T-helper 1 cell treated with Interleukin-12 subunit alpha and Interleukin-12 subunit beta and Interleukin-4 antibody, amounts not matched to agents 30 μg/mL and 1 μg/mL, for 36 hours (primary cell): ENCODE data around the gene SPINK7.
"Not testable (repeated sequence)": the region's sequence is repeated elsewhere in the genome, so short reads cannot be mapped to it uniquely, and the experiment has no call there.

Experiments
- H3K27ac Mint-ChIP-seq: one replicate; pipeline ENCODE4 v1.8.0; 2021; ENCODE audit warnings: mild to moderate bottlenecking, mixed read lengths
- H3K27me3 Mint-ChIP-seq: one replicate; pipeline ENCODE4 v1.8.0; 2021; ENCODE audit warnings: low read depth, mixed read lengths
- H3K36me3 Mint-ChIP-seq: one replicate; pipeline ENCODE4 v1.8.0; 2021; ENCODE audit warnings: low read depth, mixed read lengths
- H3K4me1 Mint-ChIP-seq: one replicate; pipeline ENCODE4 v1.8.0; 2021; ENCODE audit warnings: low read depth, mixed read lengths
- H3K4me3 Mint-ChIP-seq: one replicate; pipeline ENCODE4 v1.8.0; 2021; ENCODE audit warnings: mild to moderate bottlenecking, moderate library complexity, mixed read lengths
- H3K9me3 Mint-ChIP-seq: one replicate; pipeline ENCODE4 v1.8.0; 2021; ENCODE audit warnings: mixed read lengths

Gene SPINK7

DNA sequence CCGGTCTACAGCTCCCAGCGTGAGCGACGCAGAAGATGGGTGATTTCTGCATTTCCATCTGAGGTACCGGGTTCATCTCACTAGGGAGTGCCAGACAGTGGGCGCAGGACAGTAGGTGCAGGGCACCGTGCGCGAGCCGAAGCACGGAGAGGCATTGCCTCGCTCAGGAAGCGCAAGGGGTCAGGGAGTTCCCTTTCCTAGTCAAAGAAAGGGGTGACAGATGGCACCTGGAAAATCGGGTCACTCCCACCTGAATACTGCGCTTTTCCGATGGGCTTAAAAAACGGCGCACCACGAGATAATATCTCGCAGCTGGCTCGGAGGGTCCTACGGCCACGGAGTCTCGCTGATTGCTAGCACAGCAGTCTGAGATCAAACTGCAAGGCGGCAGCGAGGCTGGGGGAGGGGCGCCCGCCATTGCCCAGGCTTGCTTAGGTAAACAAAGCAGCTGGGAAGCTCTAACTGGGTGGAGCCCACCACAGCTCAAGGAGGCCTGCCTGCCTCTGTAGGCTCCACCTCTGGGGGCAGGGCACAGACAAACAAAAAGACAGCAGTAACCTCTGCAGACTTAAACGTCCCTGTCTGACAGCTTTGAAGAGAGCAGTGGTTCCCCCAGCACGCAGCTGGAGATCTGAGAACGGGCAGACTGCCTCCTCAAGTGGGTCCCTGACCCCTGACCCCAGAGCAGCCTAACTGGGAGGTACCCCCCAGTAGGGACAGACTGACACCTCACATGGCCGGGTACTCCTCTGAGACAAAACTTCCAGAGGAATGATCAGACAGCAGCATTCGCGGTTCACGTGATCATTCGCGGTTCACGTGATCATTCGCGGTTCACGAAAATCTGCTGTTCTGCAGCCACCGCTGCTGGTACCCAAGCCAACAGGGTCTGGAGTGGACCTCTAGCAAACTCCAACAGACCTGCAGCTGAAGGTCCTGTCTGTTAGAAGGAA lies 8.1 kb downstream of the SPINK7 start:
- H3K36me3 Mint-ChIP-seq, H3K27me3 Mint-ChIP-seq, H3K27ac Mint-ChIP-seq, H3K4me1 Mint-ChIP-seq, H3K9me3 Mint-ChIP-seq: not testable (repeated sequence)
- peak overlapping the region; percentile 51 for H3K4me3 Mint-ChIP-seq

GRCh38 chr5:148333262-148333849 lies 21.1 kb downstream of the SPINK7 start:
- no peak overlapping the region for H3K4me3 Mint-ChIP-seq
- H3K9me3 Mint-ChIP-seq: peaks cover 9% of the 10 kb centered on the region
- no peaks in the 10 kb centered on the region for H3K27me3 Mint-ChIP-seq
- no peak overlapping the region for H3K27ac Mint-ChIP-seq
- H3K36me3 Mint-ChIP-seq: no peaks in the 10 kb centered on the region
- H3K4me1 Mint-ChIP-seq: no peaks in the 10 kb centered on the region

GRCh38 chr5:148335259-148335658 lies 23.0 kb downstream of the SPINK7 start, which contains the start of gene SPINK9:
TSS of gene SPINK9 (plus strand) at chr5:148335559. CDS start at chr5:148335614, 55 bp downstream.
- H3K9me3 Mint-ChIP-seq: peaks cover 9% of the 10 kb centered on the region
- no peak within 1 kb of the TSS for H3K4me3 Mint-ChIP-seq
- no peak within 1 kb of the TSS for H3K27ac Mint-ChIP-seq
- no peaks in the 10 kb centered on the region for H3K27me3 Mint-ChIP-seq
- H3K4me1 Mint-ChIP-seq: no peaks in the 10 kb centered on the region
- H3K36me3 Mint-ChIP-seq: no peaks in the 10 kb centered on the region

- no peaks in the 10 kb centered on the region for H3K4me1 Mint-ChIP-seq
- peaks cover 3% of the 10 kb centered on the region for H3K9me3 Mint-ChIP-seq
- no peak overlapping the region for H3K4me3 Mint-ChIP-seq
- H3K27ac Mint-ChIP-seq: no peak overlapping the region
- no peaks in the 10 kb centered on the region for H3K36me3 Mint-ChIP-seq
- H3K27me3 Mint-ChIP-seq: no peaks in the 10 kb centered on the region
These were observed 24.6 kb downstream of the SPINK7 start for GRCh38 chr5:148336704-148337435.

GRCh38 chr5:148342371-148343045 lies 30.3 kb downstream of the SPINK7 start:
- Mint-ChIP-seq H3K4me1 (no peaks in the 10 kb centered on the region), H3K9me3 (no peaks in the 10 kb centered on the region)

DNA sequence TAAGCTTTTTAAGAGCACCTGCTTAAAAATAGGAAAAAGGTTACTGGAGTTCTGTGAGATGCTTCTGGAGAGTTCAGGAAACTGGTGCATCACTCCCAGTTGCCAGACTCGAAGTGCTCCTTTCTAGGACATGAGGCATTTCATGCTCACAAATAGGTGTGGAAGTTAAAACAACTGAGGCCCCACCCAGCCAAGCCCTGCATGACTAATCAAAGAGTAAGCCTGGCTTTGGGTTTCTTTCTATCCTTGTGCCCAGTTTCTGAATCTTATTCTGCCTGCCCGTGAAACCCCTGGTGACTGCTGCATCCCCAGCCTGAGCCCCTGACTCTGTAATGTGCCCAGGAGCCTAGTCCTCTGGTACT lies 30.8 kb downstream of the SPINK7 start:
- no peaks in the 10 kb centered on the region for H3K9me3 Mint-ChIP-seq
- H3K36me3 Mint-ChIP-seq: no peaks in the 10 kb centered on the region
- no peaks in the 10 kb centered on the region for H3K27me3 Mint-ChIP-seq
- H3K27ac Mint-ChIP-seq: no peak overlapping the region
- H3K4me1 Mint-ChIP-seq: no peaks in the 10 kb centered on the region
- no peak overlapping the region for H3K4me3 Mint-ChIP-seq

More at GRCh38 chr5:148342371-148343045, 30.3 kb downstream of the SPINK7 start:
- Mint-ChIP-seq H3K4me3 (no peak overlapping the region), H3K27ac (no peak overlapping the region), H3K36me3 (no peaks in the 10 kb centered on the region), H3K27me3 (no peaks in the 10 kb centered on the region)

GRCh38 chr5:148343603-148344487 lies 31.6 kb downstream of the SPINK7 start:
- Mint-ChIP-seq H3K27me3 (no peaks in the 10 kb centered on the region), H3K4me3 (no peak overlapping the region), H3K4me1 (no peaks in the 10 kb centered on the region), H3K36me3 (no peaks in the 10 kb centered on the region), H3K9me3 (no peaks in the 10 kb centered on the region), H3K27ac (no peak overlapping the region)

- Mint-ChIP-seq H3K4me3 (no peak overlapping the region), H3K27ac (no peak overlapping the region), H3K36me3 (no peaks in the 10 kb centered on the region), H3K4me1 (no peaks in the 10 kb centered on the region), H3K27me3 (no peaks in the 10 kb centered on the region), H3K9me3 (no peaks in the 10 kb centered on the region)
These were observed 35.5 kb downstream of the SPINK7 start for GRCh38 chr5:148347706-148348105.

GRCh38 chr5:148352696-148353095 lies 40.5 kb downstream of the SPINK7 start:
- Mint-ChIP-seq H3K9me3 (no peaks in the 10 kb centered on the region), H3K27me3 (no peaks in the 10 kb centered on the region), H3K27ac (no peak overlapping the region), H3K4me3 (no peak overlapping the region), H3K36me3 (no peaks in the 10 kb centered on the region), H3K4me1 (no peaks in the 10 kb centered on the region)

GRCh38 chr5:148353634-148354033 lies 41.4 kb downstream of the SPINK7 start:
- H3K4me3 Mint-ChIP-seq: no peak overlapping the region
- no peaks in the 10 kb centered on the region for H3K9me3 Mint-ChIP-seq
- no peak overlapping the region for H3K27ac Mint-ChIP-seq
- H3K36me3 Mint-ChIP-seq: no peaks in the 10 kb centered on the region
- no peaks in the 10 kb centered on the region for H3K4me1 Mint-ChIP-seq
- H3K27me3 Mint-ChIP-seq: no peaks in the 10 kb centered on the region

- H3K4me3 Mint-ChIP-seq: no peak overlapping the region
- peaks cover 12% of the 10 kb centered on the region for H3K9me3 Mint-ChIP-seq
- H3K27ac Mint-ChIP-seq: no peak overlapping the region
- H3K36me3 Mint-ChIP-seq: no peaks in the 10 kb centered on the region
- H3K4me1 Mint-ChIP-seq: no peaks in the 10 kb centered on the region
- H3K27me3 Mint-ChIP-seq: no peaks in the 10 kb centered on the region
These were observed 52.1 kb downstream of the SPINK7 start for GRCh38 chr5:148364343-148364742.
